ENCODE measurements around the gene MEN1. TPM values are rescaled to one million over a fixed set of nuclear protein-coding genes. Genes with fewer than 3 reads are reported as not detected.

MEN1 gene
- total and polyA plus RNA-seq, 2 of the 13 experiments (the other 11 are each of a cell fraction or from before 2014, with no cell fraction given) = 20.5 to 27.3 TPM

GRCh38 chr11:64854534-64855502, 44.5 kb upstream of the MEN1 start (continued):
- TF ChIP-seq ZBTB40 (IDR thresholded peaks at IDR 0.05) (no peak), ZBTB40 (CRISPR knock-in tag; IDR thresholded peaks at IDR 0.05) (0 out of 2 replicates have a peak, but pooled peaks have one; percentile 21), ETV5 (CRISPR knock-in tag; IDR thresholded peaks at IDR 0.05; ENCODE audit: borderline replicate concordance) (peak; percentile 94), ZNF260 (CRISPR knock-in tag; IDR thresholded peaks at IDR 0.05; ENCODE audit: borderline replicate concordance, low read depth) (no peak), U2AF1 (optimal IDR thresholded peaks at IDR 0.05; ENCODE audit: low read depth, low read length) (peak; percentile 45), RXRB (CRISPR knock-in tag; IDR thresholded peaks at IDR 0.05; ENCODE audit: borderline replicate concordance) (peak; percentile 79), SRSF1 (optimal IDR thresholded peaks at IDR 0.05; ENCODE audit: low read depth, low read length) (peak; percentile 16), SOX5 (CRISPR knock-in tag; IDR thresholded peaks at IDR 0.05; ENCODE audit: borderline replicate concordance) (peak; percentile 47; the same call in 1 of the 2 replicates), RXRA (CRISPR knock-in tag; IDR thresholded peaks at IDR 0.05) (peak; percentile 75; the same call in 1 of the 2 replicates), FOXJ3 (CRISPR knock-in tag; IDR thresholded peaks at IDR 0.05; ENCODE audit: borderline replicate concordance) (no peak), HMG20A (CRISPR knock-in tag; IDR thresholded peaks at IDR 0.05; ENCODE audit: borderline replicate concordance) (peak; percentile 36; the same call in 1 of the 2 replicates), FOXC1 (CRISPR knock-in tag; IDR thresholded peaks at IDR 0.05; ENCODE audit: borderline replicate concordance) (no peak), ZNF441 (CRISPR knock-in tag; IDR thresholded peaks at IDR 0.05; ENCODE audit: borderline replicate concordance) (no peak), HOXA7 (CRISPR knock-in tag; IDR thresholded peaks at IDR 0.05) (no peak), TERF1 (CRISPR knock-in tag; IDR thresholded peaks at IDR 0.05) (no peak)
- TF ChIP-seq, protein P1, sequence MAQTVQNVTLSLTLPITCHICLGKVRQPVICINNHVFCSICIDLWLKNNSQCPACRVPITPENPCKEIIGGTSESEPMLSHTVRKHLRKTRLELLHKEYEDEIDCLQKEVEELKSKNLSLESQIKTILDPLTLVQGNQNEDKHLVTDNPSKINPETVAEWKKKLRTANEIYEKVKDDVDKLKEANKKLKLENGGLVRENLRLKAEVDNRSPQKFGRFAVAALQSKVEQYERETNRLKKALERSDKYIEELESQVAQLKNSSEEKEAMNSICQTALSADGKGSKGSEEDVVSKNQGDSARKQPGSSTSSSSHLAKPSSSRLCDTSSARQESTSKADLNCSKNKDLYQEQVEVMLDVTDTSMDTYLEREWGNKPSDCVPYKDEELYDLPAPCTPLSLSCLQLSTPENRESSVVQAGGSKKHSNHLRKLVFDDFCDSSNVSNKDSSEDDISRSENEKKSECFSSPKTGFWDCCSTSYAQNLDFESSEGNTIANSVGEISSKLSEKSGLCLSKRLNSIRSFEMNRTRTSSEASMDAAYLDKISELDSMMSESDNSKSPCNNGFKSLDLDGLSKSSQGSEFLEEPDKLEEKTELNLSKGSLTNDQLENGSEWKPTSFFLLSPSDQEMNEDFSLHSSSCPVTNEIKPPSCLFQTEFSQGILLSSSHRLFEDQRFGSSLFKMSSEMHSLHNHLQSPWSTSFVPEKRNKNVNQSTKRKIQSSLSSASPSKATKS (CRISPR knock-in tag; IDR thresholded peaks at IDR 0.05) = no peak

Data from HepG2 (cell line).